HepG2 (cell line): ENCODE data around the gene ERCC2. TPM values are rescaled to one million over a fixed set of nuclear protein-coding genes. Genes with fewer than 3 reads are reported as not detected.

Experiments used
- ASH2L ChIP-seq: fragments of 300-600, 200-600 bp; sonication (generic); IDR thresholded peaks from 2 replicates; pipeline ENCODE4 v1.7.0; 2017; ENCODE audit warnings: low read depth, mild to moderate bottlenecking, moderate library complexity, mixed read lengths, low read length; ENCODE audit not compliant: insufficient read length
- ETV5 ChIP-seq: IDR thresholded peaks from 2 replicates; pipeline ENCODE4 v1.6.1; 2018; ENCODE audit warnings: missing biosample characterization, missing genetic modification reagents, inconsistent platforms, borderline replicate concordance
- HNF4A ChIP-seq: sonication (generic); formaldehyde crosslinking; IDR thresholded peaks from 2 replicates; pipeline ENCODE4 v1.4.0; 2020; ENCODE audit warnings: missing genetic modification reagents
- IKZF4 ChIP-seq: sonication (generic); formaldehyde crosslinking; IDR thresholded peaks from 2 replicates; pipeline ENCODE4 v1.5.1; 2020; ENCODE audit warnings: borderline replicate concordance, mild to moderate bottlenecking, low read depth, missing genetic modification reagents; ENCODE audit errors: not compliant biosample characterization
- KMT2B ChIP-seq: IDR thresholded peaks from 2 replicates; pipeline ENCODE4 v1.6.1; 2016; ENCODE audit warnings: missing genetic modification reagents, missing compliant biosample characterization
- MAX ChIP-seq: IDR thresholded peaks from 2 replicates; pipeline ENCODE4 v1.6.1; 2012; ENCODE audit warnings: inconsistent platforms
- MTERF4 ChIP-seq: sonication (generic); formaldehyde crosslinking; IDR thresholded peaks from 2 replicates; pipeline ENCODE4 v1.8.0; 2023; ENCODE audit warnings: mild to moderate bottlenecking, missing genetic modification reagents
- PCBP1 ChIP-seq: fragments of 200-400 bp; formaldehyde crosslinking; IDR thresholded peaks from 2 replicates; pipeline ENCODE4 v1.6.1; 2017; ENCODE audit warnings: mild to moderate bottlenecking, low read depth, low read length, borderline replicate concordance
- POLR2G ChIP-seq: fragments of 200-400 bp; formaldehyde crosslinking; IDR thresholded peaks from 2 replicates; pipeline ENCODE4 v1.6.1; 2018; ENCODE audit warnings: mild to moderate bottlenecking, low read depth, low read length, moderate library complexity
- RXRB ChIP-seq: IDR thresholded peaks from 2 replicates; pipeline ENCODE4 v1.6.1; 2016; ENCODE audit warnings: borderline replicate concordance, missing genetic modification reagents, missing compliant biosample characterization
- SAP130 ChIP-seq: IDR thresholded peaks from 2 replicates; pipeline ENCODE4 v1.6.1; 2016; ENCODE audit warnings: low read depth
- SRY ChIP-seq: sonication (generic); formaldehyde crosslinking; IDR thresholded peaks from 2 replicates; pipeline ENCODE4 v1.8.0; 2022; ENCODE audit warnings: mild to moderate bottlenecking, missing genetic modification reagents
- TERF1 ChIP-seq: sonication (generic); formaldehyde crosslinking; IDR thresholded peaks from 2 replicates; pipeline ENCODE4 v1.8.0; 2022; ENCODE audit warnings: mild to moderate bottlenecking, missing genetic modification reagents, moderate library complexity
- ZBTB20 ChIP-seq: sonication (generic); formaldehyde crosslinking; IDR thresholded peaks from 2 replicates; pipeline ENCODE4 v1.8.1; 2023; ENCODE audit warnings: missing genetic modification reagents, low read depth, mild to moderate bottlenecking, borderline replicate concordance
- ZFP91 ChIP-seq: sonication (generic); formaldehyde crosslinking; IDR thresholded peaks from 2 replicates; pipeline ENCODE4 v1.9.0; 2022; ENCODE audit warnings: missing genetic modification reagents, mild to moderate bottlenecking, borderline replicate concordance
- ZNF430 ChIP-seq: sonication (generic); formaldehyde crosslinking; IDR thresholded peaks from 2 replicates; pipeline ENCODE4 v1.9.0; 2021; ENCODE audit warnings: mild to moderate bottlenecking, missing genetic modification reagents
- ZNF546 ChIP-seq: sonication (generic); formaldehyde crosslinking; conservative IDR thresholded peaks from 2 replicates; pipeline ENCODE4 v1.8.1; 2023; ENCODE audit warnings: mild to moderate bottlenecking, missing genetic modification reagents
- ZNF556 ChIP-seq: sonication (generic); formaldehyde crosslinking; IDR thresholded peaks from 2 replicates; pipeline ENCODE4 v1.4.0; 2020; ENCODE audit warnings: mild to moderate bottlenecking, missing genetic modification reagents, borderline replicate concordance
- ZNF567 ChIP-seq: sonication (generic); formaldehyde crosslinking; IDR thresholded peaks from 2 replicates; pipeline ENCODE4 v1.8.1; 2023; ENCODE audit warnings: mild to moderate bottlenecking, missing genetic modification reagents, borderline replicate concordance
- ZNF776 ChIP-seq: sonication (generic); formaldehyde crosslinking; IDR thresholded peaks from 2 replicates; pipeline ENCODE4 v1.4.0; 2020; ENCODE audit warnings: mild to moderate bottlenecking, missing genetic modification reagents
- ZNF841 ChIP-seq: sonication (generic); formaldehyde crosslinking; IDR thresholded peaks from 2 replicates; pipeline ENCODE4 v1.8.1; 2023; ENCODE audit warnings: missing genetic modification reagents, borderline replicate concordance
- polyA plus RNA-seq, 8 experiments: library from polyadenylated mRNA; depleted of rRNA in 3 of 8; stranded (reverse) in 7 of 8; unstranded in 1 of 8; fragments of >200 nt; fragmentation: Illumina TruSeq in 4 of 8; extraction: Trizol in 4 of 8; gene quantifications; 2 replicates each; pipeline versions ENCODE4 v1.2.1 to v1.2.3, GENCODE V29; 2011 to 2016; ENCODE audit warnings: low read depth in 4 of 8, missing spikeins in 1 of 8, mixed read lengths in 1 of 8; ENCODE audit not compliant: insufficient read depth in 1 of 8
- total RNA-seq, 5 experiments: library from RNA; depleted of rRNA; stranded (reverse); fragments of >200 nt; fragmentation: Illumina TruSeq; extraction: Trizol; gene quantifications; 2 replicates each; pipeline ENCODE4 v1.2.3, GENCODE V29; 2016; ENCODE audit warnings: low read depth in 1 of 5
- TF ChIP-seq, protein P1 (sequence below): sonication (generic); formaldehyde crosslinking; IDR thresholded peaks from 2 replicates; pipeline ENCODE4 v1.5.1; 2020; ENCODE audit warnings: missing genetic modification reagents, mild to moderate bottlenecking, borderline replicate concordance

Gene ERCC2
- total and polyA plus RNA-seq, 2 of the 13 experiments (the other 11 are each of a cell fraction or from before 2014, with no cell fraction given): 25.4 to 49.2 TPM

DNA sequence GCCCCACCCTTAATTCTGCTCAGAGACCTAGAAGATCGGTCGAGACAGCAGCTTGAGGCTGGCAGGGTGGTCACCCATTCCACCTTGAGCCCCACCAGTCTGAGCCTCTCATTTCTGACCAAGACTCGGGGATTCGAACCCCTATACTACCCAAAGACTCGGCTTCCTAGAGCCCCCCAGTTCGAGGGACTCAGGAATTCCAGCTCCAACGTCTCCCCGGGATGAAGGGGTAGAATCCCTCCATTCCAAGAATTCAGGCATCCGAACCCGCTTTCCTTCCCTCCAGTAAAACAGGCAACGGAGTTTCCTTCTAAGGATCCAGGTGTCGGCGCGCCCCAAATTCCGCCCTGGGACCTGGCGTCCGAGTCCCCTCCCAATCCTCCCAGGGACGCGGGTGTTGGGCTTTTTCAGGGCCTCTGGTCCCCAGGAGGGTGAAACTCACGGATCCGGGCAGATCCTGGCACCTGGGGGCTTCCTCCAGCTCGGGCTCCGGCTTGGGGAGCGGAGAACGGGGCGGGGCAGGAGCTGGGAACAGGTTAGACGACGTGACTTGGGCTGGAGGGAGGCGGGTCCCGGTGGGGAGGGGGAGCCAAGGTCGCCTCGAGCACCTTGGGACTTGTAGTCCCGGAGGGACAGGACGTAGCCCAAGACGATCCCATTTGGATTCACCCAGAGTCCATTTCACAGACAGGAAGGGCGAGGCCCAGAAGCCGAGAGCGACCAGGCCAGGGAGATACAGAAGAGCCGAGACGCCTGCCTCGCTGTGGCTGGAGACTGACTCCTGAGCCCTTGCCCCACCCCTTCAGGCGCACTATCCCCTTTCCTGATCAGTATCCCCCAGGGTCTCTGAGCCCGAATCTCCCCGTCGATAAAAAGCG lies 34.4 kb upstream of the ERCC2 start, which contains the start of gene PPP1R13L (continued):
- TF ChIP-seq SRY (CRISPR knock-in tag) (peak; percentile 46; the same call in 1 of the 2 replicates), ZBTB20 (CRISPR knock-in tag) (no peak), POLR2G (peak; percentile 52; the same call in 1 of the 2 replicates), ZNF567 (CRISPR knock-in tag) (0 out of 2 replicates have a peak, but pooled peaks have one; percentile 40), MTERF4 (no peak; the same call in 1 of the 2 replicates), ZNF776 (CRISPR knock-in tag) (0 out of 2 replicates have a peak, but pooled peaks have one; percentile 29), HNF4A (no peak), ZNF546 (CRISPR knock-in tag) (peak; percentile 82; the same call in 1 of the 2 replicates), ZFP91 (CRISPR knock-in tag) (no peak), ZNF430 (CRISPR knock-in tag) (no peak), PCBP1 (0 out of 2 replicates have a peak, but pooled peaks have one; percentile 41), SAP130 (CRISPR knock-in tag) (peak; percentile 77), ASH2L (no peak), KMT2B (CRISPR knock-in tag) (0 out of 2 replicates have a peak, but pooled peaks have one; percentile 15), IKZF4 (CRISPR knock-in tag) (peak; percentile 33), ZNF556 (CRISPR knock-in tag) (peak; percentile 81), ETV5 (CRISPR knock-in tag) (0 out of 2 replicates have a peak, but pooled peaks have one; percentile 5), ZNF841 (CRISPR knock-in tag) (no peak), MAX (peak; percentile 8; the same call in 1 of the 2 replicates), TERF1 (no peak), RXRB (CRISPR knock-in tag) (0 out of 2 replicates have a peak, but pooled peaks have one; percentile 8)
- TF ChIP-seq, protein P1, sequence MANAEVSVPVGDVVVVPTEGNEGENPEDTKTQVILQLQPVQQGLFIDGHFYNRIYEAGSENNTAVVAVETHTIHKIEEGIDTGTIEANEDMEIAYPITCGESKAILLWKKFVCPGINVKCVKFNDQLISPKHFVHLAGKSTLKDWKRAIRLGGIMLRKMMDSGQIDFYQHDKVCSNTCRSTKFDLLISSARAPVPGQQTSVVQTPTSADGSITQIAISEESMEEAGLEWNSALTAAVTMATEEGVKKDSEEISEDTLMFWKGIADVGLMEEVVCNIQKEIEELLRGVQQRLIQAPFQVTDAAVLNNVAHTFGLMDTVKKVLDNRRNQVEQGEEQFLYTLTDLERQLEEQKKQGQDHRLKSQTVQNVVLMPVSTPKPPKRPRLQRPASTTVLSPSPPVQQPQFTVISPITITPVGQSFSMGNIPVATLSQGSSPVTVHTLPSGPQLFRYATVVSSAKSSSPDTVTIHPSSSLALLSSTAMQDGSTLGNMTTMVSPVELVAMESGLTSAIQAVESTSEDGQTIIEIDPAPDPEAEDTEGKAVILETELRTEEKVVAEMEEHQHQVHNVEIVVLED (CRISPR knock-in tag): 0 out of 2 replicates have a peak, but pooled peaks have one; percentile 36
